Fibroblast of pulmonary artery (primary cell): Measurements from ENCODE around the gene TPPP.

Experiments
- DNase-seq: peaks from one replicate; pipeline ENCODE4 v3.0.0-alpha.2; 2010; ENCODE audit warnings: low read depth
- H3K4me3 ChIP-seq: replicated peaks from 2 replicates; pipeline ENCODE4 v1.5.1; 2011; ENCODE audit warnings: low read depth, mild to moderate bottlenecking, control low read depth, low read length, moderate library complexity
- TF ChIP-seq, protein P1 (sequence below): IDR thresholded peaks from 2 replicates; pipeline ENCODE4 v1.5.1; 2011; ENCODE audit warnings: mild to moderate bottlenecking, control low read depth, low read length, inconsistent platforms; ENCODE audit errors: missing control alignments

The TPPP gene

GRCh38 chr5:677131-678101 is 15.7 kb downstream of the TPPP start:
- DNase-seq, result no peak
- H3K4me3 ChIP-seq, result no peak overlapping the region
- TF ChIP-seq, protein P1, sequence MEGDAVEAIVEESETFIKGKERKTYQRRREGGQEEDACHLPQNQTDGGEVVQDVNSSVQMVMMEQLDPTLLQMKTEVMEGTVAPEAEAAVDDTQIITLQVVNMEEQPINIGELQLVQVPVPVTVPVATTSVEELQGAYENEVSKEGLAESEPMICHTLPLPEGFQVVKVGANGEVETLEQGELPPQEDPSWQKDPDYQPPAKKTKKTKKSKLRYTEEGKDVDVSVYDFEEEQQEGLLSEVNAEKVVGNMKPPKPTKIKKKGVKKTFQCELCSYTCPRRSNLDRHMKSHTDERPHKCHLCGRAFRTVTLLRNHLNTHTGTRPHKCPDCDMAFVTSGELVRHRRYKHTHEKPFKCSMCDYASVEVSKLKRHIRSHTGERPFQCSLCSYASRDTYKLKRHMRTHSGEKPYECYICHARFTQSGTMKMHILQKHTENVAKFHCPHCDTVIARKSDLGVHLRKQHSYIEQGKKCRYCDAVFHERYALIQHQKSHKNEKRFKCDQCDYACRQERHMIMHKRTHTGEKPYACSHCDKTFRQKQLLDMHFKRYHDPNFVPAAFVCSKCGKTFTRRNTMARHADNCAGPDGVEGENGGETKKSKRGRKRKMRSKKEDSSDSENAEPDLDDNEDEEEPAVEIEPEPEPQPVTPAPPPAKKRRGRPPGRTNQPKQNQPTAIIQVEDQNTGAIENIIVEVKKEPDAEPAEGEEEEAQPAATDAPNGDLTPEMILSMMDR, result no peak

DNA sequence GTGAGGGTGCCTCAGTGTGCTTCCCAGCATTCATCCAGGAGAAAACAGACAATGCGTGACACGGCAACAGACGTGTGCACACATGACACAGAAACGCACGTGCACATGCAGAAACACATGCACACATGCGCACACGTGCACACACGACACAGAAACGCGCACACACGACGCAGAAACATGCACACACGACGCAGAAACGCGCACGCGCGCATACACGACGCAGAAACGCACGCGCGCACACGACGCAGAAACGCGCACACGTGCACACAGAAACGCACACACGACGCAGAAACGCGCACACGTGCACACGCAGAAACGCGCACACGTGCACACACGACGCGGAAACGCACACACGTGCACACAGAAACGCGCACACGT is 16.5 kb downstream of the TPPP start:
- TF ChIP-seq, protein P1, result no peak
- DNase-seq, result no peak
- no peak overlapping the region for H3K4me3 ChIP-seq

GRCh38 chr5:675871-676698 is 17.1 kb downstream of the TPPP start:
- H3K4me3 ChIP-seq, result no peak overlapping the region
- TF ChIP-seq, protein P1, result no peak
- no peak for DNase-seq

GRCh38 chr5:675111-675870 is 17.9 kb downstream of the TPPP start:
- no peak overlapping the region for H3K4me3 ChIP-seq
- TF ChIP-seq, protein P1, result no peak
- no peak for DNase-seq

DNA sequence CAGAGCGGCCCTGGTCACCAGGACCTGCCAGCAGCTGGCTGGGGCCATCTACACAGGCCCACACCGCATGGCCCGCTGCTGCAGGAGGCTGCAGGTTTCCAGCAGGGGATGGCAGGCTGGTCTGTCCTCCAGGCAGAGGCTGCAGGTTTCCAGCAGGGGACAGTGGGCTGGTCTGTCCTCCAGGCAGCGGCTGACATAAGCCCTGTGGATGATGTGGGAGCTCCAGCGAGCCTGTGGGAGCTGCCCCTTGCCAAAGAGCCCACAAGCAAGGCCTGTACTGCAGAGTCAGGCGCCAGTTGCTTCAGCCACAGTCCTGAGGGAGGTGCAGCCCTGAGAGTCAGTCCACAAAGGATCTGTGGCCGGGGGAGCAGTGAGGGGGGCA is 18.5 kb downstream of the TPPP start:
- TF ChIP-seq, protein P1, result no peak
- no peak for DNase-seq
- H3K4me3 ChIP-seq, result no peak overlapping the region

GRCh38 chr5:673831-674629 is 19.1 kb downstream of the TPPP start:
- no peak overlapping the region for H3K4me3 ChIP-seq
- no peak for DNase-seq
- TF ChIP-seq, protein P1, result no peak
